Vagina (tissue), 2 donors: ENCODE results near the gene ZNRF2. TPM values are rescaled to one million over a fixed set of nuclear protein-coding genes. Genes with fewer than 3 reads are reported as not detected.

ENCODE experiments used
- DNase-seq, 2 donors: peaks; one replicate each; pipeline ENCODE4 v3.0.0-alpha.2; 2017; ENCODE audit errors: extremely low spot score in 2 of 2
- H3K27ac ChIP-seq: fragments of 200-600 bp; sonication (generic); one replicate; pipeline ENCODE4 v1.5.1; 2019
- H3K27me3 ChIP-seq: fragments of 200-600 bp; sonication (generic); one replicate; pipeline ENCODE4 v1.5.1; 2019
- H3K36me3 ChIP-seq, 2 donors: fragments of 200-600 bp; sonication (generic); one replicate each; pipeline ENCODE4 v1.5.1; 2017 to 2019
- H3K4me1 ChIP-seq: fragments of 200-600 bp; sonication (generic); one replicate; pipeline ENCODE4 v1.5.1; 2019
- H3K4me3 ChIP-seq, 2 donors: fragments of 200-600 bp; sonication (generic); 1 replicate in 1 of 2; 2 replicates in 1 of 2; pipeline ENCODE4 v1.5.1; 2016 to 2019
- H3K9me3 ChIP-seq: fragments of 200-600 bp; sonication (generic); one replicate; pipeline ENCODE4 v1.5.1; 2019
- CTCF ChIP-seq, 3 experiments: fragments of 450-650 bp in 2 of 3; fragments of 200-600 bp in 1 of 3; sonication (generic) in 1 of 3; IDR thresholded peaks; one replicate each; pipeline ENCODE4 v1.5.1; 2017 to 2019; ENCODE audit warnings: antibody characterized with exemption in 3 of 3, mild to moderate bottlenecking in 2 of 3, moderate library complexity in 2 of 3
- POLR2A ChIP-seq, 2 donors: fragments of 450-650 bp; IDR thresholded peaks; one replicate each; pipeline ENCODE4 v1.6.1; 2017; ENCODE audit warnings: antibody characterized with exemption in 2 of 2, mild to moderate bottlenecking in 2 of 2, moderate library complexity in 2 of 2
- POLR2AphosphoS5 ChIP-seq, 2 donors: sonication (generic); formaldehyde crosslinking; IDR thresholded peaks; one replicate each; pipeline ENCODE4 v1.9.0; 2017; ENCODE audit warnings: antibody characterized with exemption in 2 of 2, mild to moderate bottlenecking in 2 of 2, low read depth in 1 of 2; ENCODE audit not compliant: insufficient read depth in 1 of 2
- intact Hi-C: fragments of 100-400 bp; cut with DNase I; formaldehyde crosslinking; loops from one replicate; pipeline ENCODE4 v1.15.1; 2023
- total RNA-seq: library from RNA; depleted of rRNA; stranded (reverse); fragments of >200 nt; gene quantifications from one replicate; pipeline ENCODE4 v1.2.3, GENCODE V29; 2016

ZNRF2 gene
- total RNA-seq, 1 donor from 2014 or later: 21.9 TPM

GRCh38 chr7:30308389-30308788, 24.0 kb downstream of the ZNRF2 start:
- no peak for DNase-seq
- intact Hi-C loops: no loop called here
- H3K36me3 ChIP-seq: no peaks in the 10 kb centered on the region
- H3K9me3 ChIP-seq: no peaks in the 10 kb centered on the region
- no peaks in the 10 kb centered on the region for H3K27me3 ChIP-seq
- H3K4me3 ChIP-seq: no peak overlapping the region
- H3K27ac ChIP-seq: no peak overlapping the region
- TF ChIP-seq POLR2A (IDR thresholded peaks at IDR 0.05) (no peak), POLR2AphosphoS5 (IDR thresholded peaks at IDR 0.05; ENCODE audit: insufficient read depth in 1 of 2, low read depth in 1 of 2) (no peak), CTCF (IDR thresholded peaks at IDR 0.05) (no peak)
- peaks cover 30% of the 10 kb centered on the region for H3K4me1 ChIP-seq

DNA sequence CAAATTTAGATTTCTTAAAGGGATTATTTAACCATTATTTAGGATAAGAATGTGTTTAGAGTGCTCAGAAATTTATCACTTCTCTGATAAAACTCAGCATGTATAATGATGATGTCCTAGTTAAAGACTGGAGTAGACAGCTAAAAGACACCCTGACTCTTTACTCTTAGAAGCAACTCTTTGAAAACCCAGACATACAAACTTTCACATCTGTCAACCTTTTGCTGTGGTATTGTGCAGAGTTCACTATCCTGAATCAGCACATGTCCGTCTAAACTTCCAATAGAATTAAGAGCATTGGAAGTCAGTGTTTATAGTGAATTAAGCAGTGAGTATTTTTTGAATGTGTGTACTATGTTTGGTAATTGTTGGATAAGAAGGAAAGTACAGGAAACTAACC, 24.9 kb downstream of the ZNRF2 start:
- H3K4me3 ChIP-seq: no peak overlapping the region
- no peaks in the 10 kb centered on the region for H3K9me3 ChIP-seq
- intact Hi-C loops: no loop called here
- H3K27me3 ChIP-seq: no peaks in the 10 kb centered on the region
- no peaks in the 10 kb centered on the region for H3K36me3 ChIP-seq
- H3K27ac ChIP-seq: no peak overlapping the region
- TF ChIP-seq CTCF (IDR thresholded peaks at IDR 0.05) (no peak), POLR2AphosphoS5 (IDR thresholded peaks at IDR 0.05; ENCODE audit: insufficient read depth in 1 of 2, low read depth in 1 of 2) (no peak), POLR2A (IDR thresholded peaks at IDR 0.05) (no peak)
- peaks cover 21% of the 10 kb centered on the region for H3K4me1 ChIP-seq
- no peak for DNase-seq

GRCh38 chr7:30309842-30310435, 25.5 kb downstream of the ZNRF2 start:
- Histone ChIP-seq H3K36me3 (no peaks in the 10 kb centered on the region), H3K27me3 (no peaks in the 10 kb centered on the region), H3K4me1 (peaks cover 21% of the 10 kb centered on the region), H3K4me3 (no peak overlapping the region), H3K9me3 (no peaks in the 10 kb centered on the region), H3K27ac (no peak overlapping the region)
- intact Hi-C loops: no loop called here
- no peak for TF ChIP-seq POLR2AphosphoS5 (IDR thresholded peaks at IDR 0.05; ENCODE audit: insufficient read depth in 1 of 2, low read depth in 1 of 2)
- TF ChIP-seq CTCF (IDR thresholded peaks at IDR 0.05): no peak
- TF ChIP-seq POLR2A (IDR thresholded peaks at IDR 0.05): no peak
- DNase-seq: no peak

DNA sequence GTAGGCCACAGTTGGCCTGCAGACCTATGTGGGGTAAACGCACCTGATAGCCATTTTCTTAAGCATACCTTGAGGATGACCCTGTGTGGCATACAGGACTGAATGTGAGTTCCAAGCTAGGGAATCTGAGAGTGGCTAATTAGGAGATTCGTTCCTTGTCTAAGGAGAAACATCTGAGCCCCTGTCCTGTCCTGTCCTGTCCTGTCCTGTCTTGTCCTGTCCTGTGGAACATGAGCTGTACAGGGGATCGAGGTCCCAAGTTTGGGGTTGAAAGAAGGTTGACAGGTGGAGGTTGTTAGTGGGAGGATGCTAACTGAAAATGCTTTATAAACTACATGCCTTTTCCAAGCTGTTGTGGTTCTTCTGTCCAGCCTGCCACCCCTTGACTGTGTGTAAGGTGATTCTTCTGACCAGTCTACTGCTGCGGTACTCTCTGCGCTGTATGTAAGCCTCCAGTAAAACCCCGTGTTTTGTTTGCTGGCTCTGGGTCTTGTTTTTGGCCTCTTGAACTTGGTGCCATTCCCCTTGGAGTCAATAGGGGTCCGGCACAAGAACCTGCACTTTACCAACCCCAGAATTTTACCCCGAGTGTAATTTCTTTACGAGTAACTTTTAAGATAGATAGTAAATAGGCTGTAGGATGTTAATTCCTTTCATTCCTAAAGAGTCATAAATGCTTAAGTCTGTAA, 26.4 kb downstream of the ZNRF2 start:
- DNase-seq: no peak
- Histone ChIP-seq H3K4me1 (peaks cover 21% of the 10 kb centered on the region), H3K4me3 (no peak overlapping the region), H3K27ac (no peak overlapping the region), H3K36me3 (no peaks in the 10 kb centered on the region), H3K27me3 (no peaks in the 10 kb centered on the region), H3K9me3 (no peaks in the 10 kb centered on the region)
- TF ChIP-seq POLR2A (IDR thresholded peaks at IDR 0.05) (no peak), POLR2AphosphoS5 (IDR thresholded peaks at IDR 0.05; ENCODE audit: insufficient read depth in 1 of 2, low read depth in 1 of 2) (no peak), CTCF (IDR thresholded peaks at IDR 0.05) (no peak)
- intact Hi-C loops: no loop called here

DNA sequence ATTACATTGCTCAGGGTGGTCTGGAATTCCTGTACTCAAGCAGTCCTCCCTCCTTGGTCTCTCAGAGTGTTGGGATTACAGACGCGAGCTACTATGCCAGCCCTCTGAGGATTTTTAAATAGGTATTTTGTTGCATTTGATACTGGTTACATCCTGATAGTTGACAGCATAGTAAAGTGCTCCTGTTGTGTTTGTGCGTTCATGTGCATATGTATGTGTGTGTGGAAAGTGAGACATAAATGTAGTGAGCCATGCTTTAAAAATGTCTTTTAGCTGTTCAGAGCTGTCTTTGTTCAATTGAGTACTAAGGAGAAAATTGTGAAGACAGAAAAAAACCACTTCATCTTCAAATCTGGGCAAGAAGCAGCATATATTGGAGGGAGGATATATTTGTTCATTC, 27.8 kb downstream of the ZNRF2 start:
- Histone ChIP-seq H3K9me3 (no peaks in the 10 kb centered on the region), H3K36me3 (no peaks in the 10 kb centered on the region), H3K27ac (no peak overlapping the region), H3K4me1 (peaks cover 21% of the 10 kb centered on the region), H3K4me3 (no peak overlapping the region), H3K27me3 (no peaks in the 10 kb centered on the region)
- intact Hi-C loops: no loop called here
- no peak for DNase-seq
- TF ChIP-seq CTCF (IDR thresholded peaks at IDR 0.05) (no peak), POLR2AphosphoS5 (IDR thresholded peaks at IDR 0.05; ENCODE audit: insufficient read depth in 1 of 2, low read depth in 1 of 2) (no peak), POLR2A (IDR thresholded peaks at IDR 0.05) (no peak)
